ENCODE results near the gene CORO2A.

- TF ChIP-seq CTCF (IDR thresholded peaks at IDR 0.05) = no peak
- no peak for TF ChIP-seq POLR2A (IDR thresholded peaks at IDR 0.05)
Measured at GRCh38 chr9:98190757-98191105, 1.7 kb downstream of the CORO2A start.

Measured in prostate gland (tissue), 2 donors.